Measurements from ENCODE around the gene PAF1. TPM values are rescaled to one million over a fixed set of nuclear protein-coding genes. Genes with fewer than 3 reads are reported as not detected.
A peak's percentile ranks its signal among the peaks of the same experiment; 100 is the strongest.

The PAF1 gene
- 29.8 and 32.0 TPM in 2 replicates for total RNA-seq

GRCh38 chr19:39390751-39391437 is at the start of gene PAF1, which contains the start of gene MED29:
TSS of gene PAF1 (minus strand) at chr19:39391106. CDS start at chr19:39390864, 242 bp downstream.
TSS of gene MED29 (plus strand) at chr19:39391378. CDS start at chr19:39391423, 45 bp downstream.

GRCh38 chr19:39435499-39436349 is 44.8 kb upstream of the PAF1 start, which contains the start of gene RPS16:
TSS of gene RPS16 (minus strand) at chr19:39435949. CDS start at chr19:39435895, 54 bp downstream.

GRCh38 chr19:39412100-39412866 is 21.4 kb upstream of the PAF1 start, which contains the start of gene PLEKHG2:
TSS of gene PLEKHG2 (plus strand) at chr19:39412669. CDS start at chr19:39414087, 1,418 bp downstream.

GRCh38 chr19:39406656-39407409 is 15.9 kb upstream of the PAF1 start, which contains the start of gene ZFP36:
TSS of gene ZFP36 (plus strand) at chr19:39406847. CDS start at chr19:39406905, 58 bp downstream.

GRCh38 chr19:39341719-39342604 is 48.9 kb downstream of the PAF1 start, which contains the start of gene SAMD4B:
TSS of gene SAMD4B (plus strand) at chr19:39342421. CDS start at chr19:39356894, 14,473 bp downstream.

Small RNAs within 50 kb of the gene (small RNA-seq; reads per million reads assigned to genes)
- gene AC011445.2, result 0.29 reads per million, percentile 8 among the genes with 10 or more reads in this experiment
- 0.08 reads per million for gene MIR4530
- not detected for gene RN7SL566P

Other genes with a start within 250 kb of the PAF1 start
- gene NCCRP1, start 194.1 kb downstream of the PAF1 start, total RNA-seq, result not detected in 2 replicates
- gene SYCN, start 186.8 kb downstream of the PAF1 start, total RNA-seq, result not detected in 2 replicates
- not detected in 2 replicates for gene IFNL3, start 146.1 kb downstream of the PAF1 start, total RNA-seq
- gene IFNL4, start 142.2 kb downstream of the PAF1 start, total RNA-seq, result not detected in 2 replicates
- not detected in 2 replicates for gene IFNL2, start 122.7 kb downstream of the PAF1 start, total RNA-seq
- gene IFNL1, start 94.7 kb downstream of the PAF1 start, total RNA-seq, result not detected in 2 replicates
- gene LRFN1, start 70.2 kb downstream of the PAF1 start, total RNA-seq, result 0.29 and 0.65 TPM in 2 replicates
- gene GMFG, start 55.1 kb downstream of the PAF1 start, total RNA-seq, result 51.9 and 70.2 TPM in 2 replicates
- 64.7 and 68.9 TPM in 2 replicates for gene SAMD4B, start 48.7 kb downstream of the PAF1 start, total RNA-seq
- 17.3 and 24.2 TPM in 2 replicates for gene MED29, start 272 bp upstream of the PAF1 start, total RNA-seq
- 2.9 and 3.2 TPM in 2 replicates for gene ZFP36, start 15.7 kb upstream of the PAF1 start, total RNA-seq
- 31.7 and 36.9 TPM in 2 replicates for gene PLEKHG2, start 21.6 kb upstream of the PAF1 start, total RNA-seq
- gene RPS16, start 44.8 kb upstream of the PAF1 start, total RNA-seq, result 47.4 and 84.9 TPM in 2 replicates
- gene SUPT5H, start 54.5 kb upstream of the PAF1 start, total RNA-seq, result 85.1 and 98.3 TPM in 2 replicates
- 55.0 and 57.8 TPM in 2 replicates for gene TIMM50, start 89.7 kb upstream of the PAF1 start, total RNA-seq
- 0.29 and 0.65 TPM in 2 replicates for gene DLL3, start 107.8 kb upstream of the PAF1 start, total RNA-seq
- gene SELENOV, start 124.0 kb upstream of the PAF1 start, total RNA-seq, result not detected in 2 replicates
- 2.0 and 4.6 TPM in 2 replicates for gene EID2B, start 141.7 kb upstream of the PAF1 start, total RNA-seq
- 9.6 and 11.8 TPM in 2 replicates for gene EID2, start 149.1 kb upstream of the PAF1 start, total RNA-seq
- not detected in 2 replicates for gene LGALS13, start 211.4 kb upstream of the PAF1 start, total RNA-seq

Data from vein endothelial cell (primary cell).